Duodenal mucosa (tissue), 2 donors: Measurements from ENCODE around the gene ZMYM2.
"Not testable (repeated sequence)": the region's sequence is repeated elsewhere in the genome, so short reads cannot be mapped to it uniquely, and the experiment has no call there.

Experiments used
- H3K27ac ChIP-seq: one replicate; pipeline ENCODE4 v1.7.0; 2013; ENCODE audit warnings: low read depth, low read length
- H3K27me3 ChIP-seq, 2 donors: one replicate each; pipeline ENCODE4 v1.7.0; 2013; ENCODE audit warnings: low read length in 2 of 2, control low read depth in 1 of 2; ENCODE audit not compliant: insufficient read depth in 2 of 2, control insufficient read depth in 1 of 2
- H3K36me3 ChIP-seq, 2 donors: one replicate each; pipeline ENCODE4 v1.7.0; 2013; ENCODE audit warnings: low read length in 2 of 2, control low read depth in 1 of 2; ENCODE audit not compliant: insufficient read depth in 2 of 2, control insufficient read depth in 1 of 2
- H3K4me1 ChIP-seq, 2 donors: one replicate each; pipeline ENCODE4 v1.7.0; 2013; ENCODE audit warnings: low read length in 2 of 2, control low read depth in 1 of 2; ENCODE audit not compliant: insufficient read depth in 2 of 2, control insufficient read depth in 1 of 2
- H3K4me3 ChIP-seq, 2 donors: one replicate each; pipeline ENCODE4 v1.7.0; 2013; ENCODE audit warnings: low read length in 2 of 2, low read depth in 1 of 2
- H3K9ac ChIP-seq, 2 donors: one replicate each; pipeline ENCODE4 v1.7.0; 2013; ENCODE audit warnings: low read length in 2 of 2, low read depth in 1 of 2
- H3K9me3 ChIP-seq, 2 donors: one replicate each; pipeline ENCODE4 v1.7.0; 2013; ENCODE audit warnings: low read length in 2 of 2, control low read depth in 1 of 2; ENCODE audit not compliant: control insufficient read depth in 1 of 2

The ZMYM2 gene

DNA sequence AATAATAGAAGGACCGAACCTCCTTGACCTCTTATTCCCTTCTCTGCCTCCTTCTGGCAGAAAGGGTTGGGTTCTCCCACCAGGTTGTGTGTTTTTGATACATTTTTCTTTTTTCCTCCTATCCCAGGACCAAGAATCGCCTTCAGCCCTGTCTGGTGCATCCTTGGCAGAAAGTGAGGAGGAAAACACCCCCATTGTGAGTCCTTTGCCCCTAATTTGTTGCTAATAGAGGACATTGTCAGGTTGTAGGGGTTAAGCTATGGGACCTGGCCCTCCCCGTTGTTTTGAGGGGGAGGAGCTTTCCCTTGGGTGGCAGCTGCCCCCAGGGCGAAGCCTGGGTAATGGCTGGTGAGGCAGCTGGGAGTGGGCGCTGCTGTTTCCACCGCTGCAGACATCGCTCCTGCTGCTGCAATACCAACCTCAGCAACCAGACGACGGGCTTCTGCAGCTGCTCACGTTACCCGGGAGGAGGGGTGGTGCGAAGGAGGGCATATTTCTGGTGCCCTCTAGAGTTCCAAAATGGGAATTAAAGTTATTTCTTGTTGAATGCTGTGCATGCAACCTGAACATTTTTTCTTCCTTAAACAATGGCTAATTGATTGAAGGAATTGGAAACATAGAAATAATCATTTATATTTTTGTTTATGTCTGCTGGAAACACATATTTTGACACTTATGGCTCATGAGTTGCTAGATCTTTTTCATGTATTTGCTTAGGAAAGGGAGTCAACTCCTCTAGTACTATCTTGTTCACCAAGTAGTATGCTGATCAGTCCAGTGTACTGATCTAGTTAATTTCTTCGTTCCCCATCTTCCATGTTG is 1.5 kb downstream of the ZMYM2 start:
- H3K4me3 ChIP-seq, result peak overlapping the region; percentile 84 to 94
- H3K4me1 ChIP-seq, result peaks cover 17 to 27% of the 10 kb centered on the region in 2 donors
- H3K9me3 ChIP-seq, result no peaks in the 10 kb centered on the region
- peak overlapping the region; percentile 93 for H3K27ac ChIP-seq
- peaks cover 0 to 3% of the 10 kb centered on the region in 2 donors for H3K36me3 ChIP-seq
- peak overlapping the region; percentile 75 to 86 for H3K9ac ChIP-seq
- no peaks in the 10 kb centered on the region for H3K27me3 ChIP-seq

DNA sequence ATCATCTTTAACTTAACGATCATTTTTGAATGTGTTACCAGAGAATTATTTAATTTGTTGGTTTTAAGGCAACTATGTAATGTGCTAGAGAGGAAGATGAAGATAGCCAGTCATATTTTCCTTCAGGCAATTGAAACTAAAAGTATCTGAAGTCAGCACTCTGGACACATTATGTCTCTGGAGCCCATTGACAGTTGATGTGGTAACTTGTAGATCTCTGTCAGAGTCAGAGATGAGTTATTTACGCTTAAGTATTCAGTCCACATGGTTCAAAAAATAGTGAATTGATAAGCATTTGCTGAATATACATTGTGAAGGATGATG is 2.1 kb downstream of the ZMYM2 start:
- H3K9ac ChIP-seq, result peak overlapping the region; percentile 75 to 86
- peaks cover 0 to 3% of the 10 kb centered on the region in 2 donors for H3K36me3 ChIP-seq
- peaks cover 17 to 27% of the 10 kb centered on the region in 2 donors for H3K4me1 ChIP-seq
- no peaks in the 10 kb centered on the region for H3K27me3 ChIP-seq
- no peak overlapping the region for H3K27ac ChIP-seq
- H3K4me3 ChIP-seq, result peak overlapping the region; percentile 84 to 94
- H3K9me3 ChIP-seq, result no peaks in the 10 kb centered on the region

DNA sequence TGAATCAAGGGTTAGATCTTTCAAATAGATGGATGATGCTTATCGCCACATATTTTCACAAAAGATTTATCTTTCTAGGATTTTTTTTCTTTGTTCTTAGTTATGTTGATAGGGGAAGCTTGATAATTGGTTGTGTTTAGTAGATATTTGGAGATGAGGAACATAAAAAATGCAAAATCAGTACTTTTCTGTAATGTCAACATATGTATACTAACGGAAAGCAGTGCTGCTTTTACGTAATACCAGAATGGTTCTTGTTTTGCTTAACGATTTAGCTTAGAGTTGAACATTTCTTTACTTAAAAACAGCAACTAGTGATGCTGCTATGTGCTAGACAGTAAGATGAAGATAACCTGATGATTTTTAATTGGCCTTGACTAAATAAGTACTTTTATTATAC is 3.0 kb downstream of the ZMYM2 start:
- Histone ChIP-seq H3K36me3 (peaks cover 0 to 7% of the 10 kb centered on the region in 2 donors), H3K9me3 (no peaks in the 10 kb centered on the region), H3K4me1 (peaks cover 17 to 27% of the 10 kb centered on the region in 2 donors), H3K27me3 (no peaks in the 10 kb centered on the region), H3K4me3 (no peak overlapping the region), H3K9ac (no peak overlapping the region), H3K27ac (no peak overlapping the region)

DNA sequence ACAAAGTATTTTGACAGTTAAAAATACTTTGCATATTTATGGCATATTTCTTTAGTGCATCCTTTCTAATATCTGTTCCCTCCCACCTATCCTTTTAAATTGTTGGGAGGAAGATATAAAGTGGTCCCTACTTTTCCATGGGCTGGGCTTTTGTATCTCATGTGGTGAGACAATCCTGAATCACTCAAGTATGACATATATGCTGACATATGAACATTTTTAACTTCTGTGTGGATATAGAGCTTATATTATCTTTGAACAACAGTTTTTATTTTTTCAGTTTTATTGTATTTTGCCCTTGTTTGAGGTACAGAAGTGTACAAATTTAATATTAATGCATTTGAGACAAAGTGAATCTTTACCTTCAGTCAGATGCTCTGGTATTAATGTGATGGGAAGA is 3.4 kb downstream of the ZMYM2 start:
- Histone ChIP-seq H3K9me3 (no peaks in the 10 kb centered on the region), H3K27me3 (no peaks in the 10 kb centered on the region), H3K27ac (no peak overlapping the region), H3K36me3 (peaks cover 0 to 11% of the 10 kb centered on the region in 2 donors), H3K4me1 (peaks cover 17 to 27% of the 10 kb centered on the region in 2 donors), H3K9ac (no peak overlapping the region), H3K4me3 (no peak overlapping the region)

DNA sequence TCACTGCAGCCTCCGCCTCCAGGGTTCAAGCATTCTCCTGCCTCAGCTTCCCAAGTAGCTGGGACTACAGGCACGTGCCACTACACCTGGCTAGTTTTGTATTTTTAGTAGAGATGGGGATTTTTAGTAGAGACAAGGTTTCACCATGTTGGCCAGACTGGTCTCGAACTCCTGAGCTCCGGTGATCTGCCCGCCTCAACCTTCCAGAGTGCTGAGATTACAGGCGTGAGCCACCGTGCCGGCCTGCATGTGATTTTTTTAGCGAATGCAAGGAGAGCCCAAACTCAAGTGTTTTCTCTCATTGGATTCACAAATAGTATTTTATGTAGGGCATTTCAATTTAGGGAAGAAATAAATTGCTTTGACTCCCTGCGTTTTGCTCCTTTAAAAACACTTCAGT is 4.4 kb downstream of the ZMYM2 start:
- Histone ChIP-seq H3K4me1 (peaks cover 17 to 27% of the 10 kb centered on the region in 2 donors), H3K27ac (no peak overlapping the region), H3K36me3 (peaks cover 0 to 19% of the 10 kb centered on the region in 2 donors)

DNA sequence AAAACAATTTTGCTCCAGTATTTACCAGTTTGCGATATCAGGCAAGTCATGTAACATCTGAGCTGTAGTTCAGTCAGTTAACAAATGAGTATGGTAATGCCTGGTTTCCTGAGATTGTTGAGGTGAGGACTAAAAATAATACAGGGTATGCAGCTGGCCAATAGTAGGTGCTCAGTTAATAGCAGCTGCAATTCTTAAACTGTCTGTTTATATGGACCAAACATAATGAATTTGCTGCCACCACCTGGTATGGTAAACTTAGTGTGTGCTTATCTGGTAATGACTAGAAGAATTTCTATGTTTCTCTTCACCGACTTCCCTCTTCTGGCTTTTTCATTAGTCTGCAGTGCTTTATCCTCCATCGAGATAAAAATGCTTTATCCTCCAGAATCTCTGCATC is 9.1 kb downstream of the ZMYM2 start:
- Histone ChIP-seq H3K4me1 (no peaks in the 10 kb centered on the region), H3K27ac (no peak overlapping the region), H3K9me3 (no peaks in the 10 kb centered on the region), H3K27me3 (no peaks in the 10 kb centered on the region), H3K36me3 (peaks cover 5 to 29% of the 10 kb centered on the region in 2 donors), H3K4me3 (no peak overlapping the region), H3K9ac (no peak overlapping the region)

More for the DNA sequence above, 4.4 kb downstream of the ZMYM2 start:
- no peak overlapping the region for H3K9ac ChIP-seq
- H3K4me3 ChIP-seq, result no peak overlapping the region
- H3K9me3 ChIP-seq, result no peaks in the 10 kb centered on the region
- no peaks in the 10 kb centered on the region for H3K27me3 ChIP-seq

DNA sequence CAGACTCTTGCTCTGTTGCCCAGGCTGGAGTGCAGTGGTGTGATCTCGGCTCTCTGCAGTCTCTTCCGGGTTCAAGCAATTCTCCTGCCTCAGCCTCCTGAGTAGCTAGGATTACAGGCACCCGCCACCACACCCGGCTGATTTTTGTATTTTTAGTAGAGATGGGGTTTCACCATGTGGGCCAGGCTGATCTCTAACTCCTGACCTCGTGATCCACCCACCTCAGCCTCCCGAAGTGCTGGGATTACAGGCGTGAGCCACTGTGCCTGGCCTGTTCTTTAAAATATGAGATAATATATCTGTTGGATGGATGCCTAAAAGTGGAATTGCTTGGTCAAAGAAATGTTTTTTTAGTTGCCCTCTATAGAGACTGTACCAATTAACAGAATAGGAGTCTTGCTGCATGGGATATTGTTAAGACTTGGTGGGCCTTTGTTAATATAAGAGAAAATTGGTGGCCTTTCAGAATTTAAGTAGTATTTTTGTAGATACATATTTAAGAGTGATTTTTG is 16.0 kb downstream of the ZMYM2 start:
- H3K4me1 ChIP-seq, H3K9me3 ChIP-seq, H3K27me3 ChIP-seq, H3K9ac ChIP-seq, H3K27ac ChIP-seq, H3K4me3 ChIP-seq: not testable (repeated sequence)
- H3K36me3 ChIP-seq, result peaks cover 17 to 22% of the 10 kb centered on the region in 2 donors

DNA sequence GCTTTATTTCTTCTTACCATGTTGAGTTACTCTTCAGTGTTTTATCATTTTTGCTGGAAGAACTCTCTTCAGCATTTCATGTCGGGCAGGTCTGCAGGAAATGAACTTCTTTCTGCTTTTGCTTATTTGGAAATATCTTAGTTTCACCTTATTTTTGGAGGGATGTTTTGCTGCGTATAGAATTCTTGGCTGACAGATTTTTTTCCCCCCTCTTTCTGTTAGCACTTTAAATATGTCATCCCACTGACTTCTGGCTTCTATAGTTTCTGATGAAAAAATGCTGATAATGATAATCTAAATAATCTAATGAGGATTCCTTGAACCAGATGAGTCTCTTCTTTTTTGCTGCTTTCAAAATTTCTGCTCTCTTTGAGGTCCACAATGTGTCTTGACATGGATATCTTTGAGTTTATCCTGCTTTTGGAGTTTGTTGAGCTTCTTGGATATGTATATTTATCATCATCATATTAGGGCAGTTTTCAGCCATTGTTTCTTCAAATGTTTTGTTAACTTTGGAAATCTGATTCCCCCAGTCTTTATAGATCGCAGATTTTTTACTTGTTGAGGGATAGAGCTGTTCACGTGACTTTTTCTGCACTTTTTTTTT is 20.4 kb downstream of the ZMYM2 start:
- no peak overlapping the region for H3K27ac ChIP-seq
- peaks cover 15% of the 10 kb centered on the region in 2 donors for H3K36me3 ChIP-seq
- peaks cover 4 to 5% of the 10 kb centered on the region in 2 donors for H3K4me1 ChIP-seq
- no peaks in the 10 kb centered on the region for H3K9me3 ChIP-seq
- no peaks in the 10 kb centered on the region for H3K27me3 ChIP-seq
- H3K9ac ChIP-seq, result no peak overlapping the region
- no peak overlapping the region for H3K4me3 ChIP-seq

DNA sequence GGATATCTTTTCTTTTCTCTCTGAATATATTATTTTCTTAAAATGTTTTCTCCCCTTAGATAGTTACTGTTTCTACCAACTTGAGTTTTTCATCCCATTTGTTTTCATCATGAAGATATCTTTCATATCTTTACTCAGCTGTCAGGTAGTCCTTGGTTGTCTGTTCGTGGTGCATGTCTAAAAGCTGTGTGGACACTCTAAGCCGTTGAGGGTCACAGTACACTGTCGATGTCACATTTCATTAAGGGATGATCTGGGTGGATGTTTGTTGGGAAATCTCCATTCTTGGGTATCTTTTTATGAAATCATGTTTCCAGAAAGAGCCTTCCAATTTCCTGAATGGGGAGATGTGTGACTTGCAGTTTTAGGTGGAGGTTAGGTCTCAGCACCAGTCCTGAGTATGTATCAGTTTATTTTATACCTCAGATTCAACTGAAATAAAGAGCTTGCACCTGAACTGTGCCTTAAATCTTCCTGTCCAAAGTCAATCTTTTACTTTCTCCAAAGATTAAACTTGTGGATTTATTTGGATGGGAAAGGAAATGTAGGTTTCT is 23.2 kb downstream of the ZMYM2 start:
- H3K36me3 ChIP-seq, result peaks cover 10 to 11% of the 10 kb centered on the region in 2 donors

DNA sequence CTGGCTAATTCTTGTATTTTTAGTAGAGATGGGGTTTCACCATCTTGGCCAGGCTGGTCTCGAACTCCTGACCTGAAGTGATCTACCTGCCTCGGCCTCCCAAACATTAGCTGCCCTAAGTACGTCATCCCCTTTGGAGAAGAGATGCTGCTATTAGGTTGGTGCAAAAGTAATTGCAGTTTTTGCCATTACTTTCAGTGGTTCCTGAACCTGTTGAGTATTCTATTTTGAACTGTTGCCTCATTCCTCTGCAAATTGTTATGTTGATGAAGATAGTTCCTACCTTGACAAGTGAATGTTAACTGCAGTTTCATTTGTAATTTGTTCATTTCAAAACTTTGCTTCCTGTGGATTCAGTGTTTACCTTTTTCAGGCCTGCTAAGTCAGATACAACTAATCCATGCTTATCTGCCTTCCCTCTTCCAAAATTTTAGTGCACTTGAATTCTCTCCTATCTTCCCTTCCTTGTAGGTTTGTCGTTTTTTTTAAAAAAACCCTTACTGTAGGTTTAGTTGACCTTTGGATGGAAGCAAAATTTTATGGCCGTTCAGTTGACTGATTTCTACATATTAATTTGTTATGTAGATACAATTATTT is 24.0 kb downstream of the ZMYM2 start:
- Histone ChIP-seq H3K9me3 (no peaks in the 10 kb centered on the region), H3K4me3 (no peak overlapping the region), H3K27ac (no peak overlapping the region), H3K4me1 (peaks cover 4 to 5% of the 10 kb centered on the region in 2 donors), H3K27me3 (no peaks in the 10 kb centered on the region), H3K36me3 (peaks cover 10 to 11% of the 10 kb centered on the region in 2 donors), H3K9ac (no peak overlapping the region)

More for the DNA sequence above, 23.2 kb downstream of the ZMYM2 start:
- peaks cover 4 to 5% of the 10 kb centered on the region in 2 donors for H3K4me1 ChIP-seq
- no peak overlapping the region for H3K9ac ChIP-seq
- H3K9me3 ChIP-seq, result no peaks in the 10 kb centered on the region
- no peak overlapping the region for H3K27ac ChIP-seq
- no peak overlapping the region for H3K4me3 ChIP-seq
- no peaks in the 10 kb centered on the region for H3K27me3 ChIP-seq
